Tibial nerve (tissue), 4 donors: ENCODE data around the gene BMPR1A. TPM values are rescaled to one million over a fixed set of nuclear protein-coding genes. Genes with fewer than 3 reads are reported as not detected.

Source experiments
- DNase-seq, 2 donors: peaks; one replicate each; pipeline ENCODE4 v3.0.0-alpha.2; 2019; ENCODE audit warnings: low spot score in 2 of 2
- H3K27ac ChIP-seq, 4 donors: fragments of 200-600 bp; sonication (generic) in 3 of 4; one replicate each; pipeline ENCODE4 v1.5.1; 2017 to 2019; ENCODE audit warnings: mild to moderate bottlenecking in 1 of 4
- H3K27me3 ChIP-seq, 2 donors: fragments of 200-600 bp; sonication (generic) in 1 of 2; one replicate each; pipeline versions ENCODE4 v1.5.1 to v1.6.0; 2017 to 2019
- H3K36me3 ChIP-seq, 3 donors: fragments of 200-600 bp; sonication (generic); one replicate each; pipeline ENCODE4 v1.5.1; 2018 to 2019
- H3K4me1 ChIP-seq, 4 donors: fragments of 200-600 bp; sonication (generic) in 3 of 4; one replicate each; pipeline ENCODE4 v1.5.1; 2017 to 2019
- H3K4me3 ChIP-seq, 4 donors: fragments of 200-600 bp; sonication (generic) in 3 of 4; one replicate each; pipeline ENCODE4 v1.5.1; 2017 to 2019; ENCODE audit warnings: mild to moderate bottlenecking in 1 of 4, moderate library complexity in 1 of 4
- H3K9me3 ChIP-seq, 4 donors: fragments of 200-600 bp; sonication (generic) in 3 of 4; one replicate each; pipeline ENCODE4 v1.5.1; 2017 to 2019
- CTCF ChIP-seq, 5 experiments: fragments of 200-600 bp in 3 of 5; fragments of 450-650 bp in 2 of 5; sonication (generic) in 3 of 5; IDR thresholded peaks; one replicate each; pipeline ENCODE4 v1.5.1; 2016 to 2019; ENCODE audit warnings: antibody characterized with exemption in 5 of 5, mild to moderate bottlenecking in 3 of 5, moderate library complexity in 2 of 5
- EP300 ChIP-seq, 2 donors: sonication (generic); formaldehyde crosslinking; IDR thresholded peaks; one replicate each; pipeline ENCODE4 v1.6.1; 2017; ENCODE audit warnings: antibody characterized with exemption in 2 of 2, mild to moderate bottlenecking in 1 of 2
- POLR2A ChIP-seq, 2 donors: fragments of 450-650 bp; IDR thresholded peaks; one replicate each; pipeline ENCODE4 v1.6.1; 2017; ENCODE audit warnings: antibody characterized with exemption in 2 of 2, mild to moderate bottlenecking in 2 of 2, moderate library complexity in 2 of 2
- WGBS, 2 donors: methylation state at CpG; one replicate each; pipeline ENCODE4 v1.1.5; 2018; 5-methylcytosine and 5-hydroxymethylcytosine counted together
- total RNA-seq, 4 donors: library from RNA; depleted of rRNA; stranded (reverse); fragments of >200 nt; gene quantifications; one replicate each; pipeline ENCODE4 v1.1.0, GENCODE V29; 2016

Gene BMPR1A
- total RNA-seq, 4 donors from 2014 or later = 35.7 to 51.3 (median 42.8) TPM

- peak overlapping the region; percentile 77 to 94 (median 86) for H3K4me3 ChIP-seq
- WGBS, 2 donors = 1% methylated on average over 9 of the region's 9 CpGs
Observed at GRCh38 chr10:86755454-86755739, 1.0 kb upstream of the BMPR1A start.

GRCh38 chr10:86755740-86756510, 494 bp upstream of the BMPR1A start:
- peak overlapping the region; percentile 96 to 99 (median 98) for H3K27ac ChIP-seq
- no peaks in the 10 kb centered on the region for H3K36me3 ChIP-seq
- H3K4me1 ChIP-seq = peaks cover 0 to 40% (median 16%) of the 10 kb centered on the region in 4 donors
- DNase-seq = peak; percentile 59 to 82
- peak overlapping the region; percentile 77 to 94 (median 86) for H3K4me3 ChIP-seq
- H3K27me3 ChIP-seq = no peaks in the 10 kb centered on the region
- TF ChIP-seq CTCF (IDR thresholded peaks at IDR 0.05) (no peak), EP300 (IDR thresholded peaks at IDR 0.05) (peak in 1 of 2 donors; percentile 68), POLR2A (IDR thresholded peaks at IDR 0.05) (peak; percentile 61 to 83)
- H3K9me3 ChIP-seq = no peaks in the 10 kb centered on the region
- 0 to 1% methylated on average over 17 to 45 of the region's 89 CpGs for WGBS, 2 donors

More at GRCh38 chr10:86755454-86755739, 1.0 kb upstream of the BMPR1A start:
- no peak for DNase-seq
- no peaks in the 10 kb centered on the region for H3K36me3 ChIP-seq
- peaks cover 0 to 35% (median 16%) of the 10 kb centered on the region in 4 donors for H3K4me1 ChIP-seq
- peak overlapping the region; percentile 96 to 99 (median 98) for H3K27ac ChIP-seq
- H3K27me3 ChIP-seq = no peaks in the 10 kb centered on the region
- TF ChIP-seq EP300 (IDR thresholded peaks at IDR 0.05) = no peak
- no peaks in the 10 kb centered on the region for H3K9me3 ChIP-seq

GRCh38 chr10:86757113-86757972, 924 bp downstream of the BMPR1A start:
- peak in 1 of 2 donors; percentile 16 for TF ChIP-seq POLR2A (IDR thresholded peaks at IDR 0.05)
- peak in 1 of 2 donors; percentile 56 for TF ChIP-seq EP300 (IDR thresholded peaks at IDR 0.05)
- TF ChIP-seq CTCF (IDR thresholded peaks at IDR 0.05) = peak in 3 of 5 experiments; percentile 7 to 71 (median 60)
- H3K36me3 ChIP-seq = no peaks in the 10 kb centered on the region
- peaks cover 0 to 53% (median 16%) of the 10 kb centered on the region in 4 donors for H3K4me1 ChIP-seq
- H3K27me3 ChIP-seq = no peaks in the 10 kb centered on the region
- H3K27ac ChIP-seq = peak overlapping the region; percentile 96 to 99 (median 97)
- no peaks in the 10 kb centered on the region for H3K9me3 ChIP-seq
- H3K4me3 ChIP-seq = peak overlapping the region; percentile 77 to 94 (median 84)
- 4% methylated on average over 42 of the region's 47 CpGs for WGBS, 2 donors
- DNase-seq = peak; percentile 26 to 36

- DNase-seq = no peak
- Histone ChIP-seq H3K36me3 (no peaks in the 10 kb centered on the region), H3K27me3 (no peaks in the 10 kb centered on the region), H3K27ac (peak overlapping the region; percentile 96 to 99 (median 97)), H3K4me3 (peak overlapping the region; percentile 77 to 94 (median 84)), H3K9me3 (no peaks in the 10 kb centered on the region), H3K4me1 (peaks cover 0 to 61% (median 16%) of the 10 kb centered on the region in 4 donors)
- TF ChIP-seq EP300 (IDR thresholded peaks at IDR 0.05) (no peak), POLR2A (IDR thresholded peaks at IDR 0.05) (no peak), CTCF (IDR thresholded peaks at IDR 0.05) (no peak)
- 16 to 20% methylated on average over 9 of the region's 9 CpGs for WGBS, 2 donors
Observed at GRCh38 chr10:86758189-86759072, 2.0 kb downstream of the BMPR1A start.
